ENCODE data around the gene KCTD3. TPM values are rescaled to one million over a fixed set of nuclear protein-coding genes. Genes with fewer than 3 reads are reported as not detected.
A peak's percentile ranks its signal among the peaks of the same experiment; 100 is the strongest.

Gene KCTD3
- total and polyA plus RNA-seq, 2 experiments from 2014 or later = 36.7 to 61.2 TPM

DNA sequence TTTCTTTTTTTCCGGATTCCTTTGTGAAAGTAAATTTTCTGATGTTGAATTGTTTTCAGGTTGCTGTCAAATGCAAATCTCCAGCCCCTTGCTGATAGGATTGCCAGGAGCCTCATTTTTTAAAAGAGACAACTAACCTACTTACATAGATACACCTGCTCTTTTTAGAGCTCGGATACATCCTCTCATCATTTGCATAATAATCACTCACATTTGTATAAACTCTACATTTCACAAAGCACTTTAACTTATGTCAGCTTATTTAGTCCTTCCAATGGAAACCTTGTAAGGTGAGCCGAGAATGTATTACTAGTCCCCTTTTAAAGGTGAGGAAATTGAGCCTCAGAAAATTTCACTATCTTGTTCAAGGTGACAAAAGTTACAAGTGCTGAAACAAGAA is 84.8 kb downstream of the KCTD3 start:
- H3K4me3 ChIP-seq = no peak overlapping the region
- H3K79me2 ChIP-seq = no peaks in the 10 kb centered on the region
- no peak overlapping the region for H3K27ac ChIP-seq
- no peak for DNase-seq (ENCODE audit: low spot score)
- no peaks in the 10 kb centered on the region for H3K4me1 ChIP-seq (ENCODE audit: insufficient read depth)
- TF ChIP-seq, protein P1, sequence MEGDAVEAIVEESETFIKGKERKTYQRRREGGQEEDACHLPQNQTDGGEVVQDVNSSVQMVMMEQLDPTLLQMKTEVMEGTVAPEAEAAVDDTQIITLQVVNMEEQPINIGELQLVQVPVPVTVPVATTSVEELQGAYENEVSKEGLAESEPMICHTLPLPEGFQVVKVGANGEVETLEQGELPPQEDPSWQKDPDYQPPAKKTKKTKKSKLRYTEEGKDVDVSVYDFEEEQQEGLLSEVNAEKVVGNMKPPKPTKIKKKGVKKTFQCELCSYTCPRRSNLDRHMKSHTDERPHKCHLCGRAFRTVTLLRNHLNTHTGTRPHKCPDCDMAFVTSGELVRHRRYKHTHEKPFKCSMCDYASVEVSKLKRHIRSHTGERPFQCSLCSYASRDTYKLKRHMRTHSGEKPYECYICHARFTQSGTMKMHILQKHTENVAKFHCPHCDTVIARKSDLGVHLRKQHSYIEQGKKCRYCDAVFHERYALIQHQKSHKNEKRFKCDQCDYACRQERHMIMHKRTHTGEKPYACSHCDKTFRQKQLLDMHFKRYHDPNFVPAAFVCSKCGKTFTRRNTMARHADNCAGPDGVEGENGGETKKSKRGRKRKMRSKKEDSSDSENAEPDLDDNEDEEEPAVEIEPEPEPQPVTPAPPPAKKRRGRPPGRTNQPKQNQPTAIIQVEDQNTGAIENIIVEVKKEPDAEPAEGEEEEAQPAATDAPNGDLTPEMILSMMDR (IDR thresholded peaks at IDR 0.05; ENCODE audit: poor library complexity) = no peak
- H3K4me2 ChIP-seq = no peak overlapping the region
- H3K9me3 ChIP-seq (ENCODE audit: low read depth) = no peaks in the 10 kb centered on the region
- H2AFZ ChIP-seq = no peak overlapping the region
- WGBS (ENCODE audit: low lambda C conversion rate, missing lambda C conversion rate) = 50% methylated on average over 3 of the region's 3 CpGs
- H3K27me3 ChIP-seq = no peaks in the 10 kb centered on the region
- H3K9me2 ChIP-seq (replicated peaks; ENCODE audit: insufficient read depth) = no peaks in the 10 kb centered on the region
- no peaks in the 10 kb centered on the region for H3K36me3 ChIP-seq (replicated peaks; ENCODE audit: insufficient read depth, low read depth)
- H4K20me1 ChIP-seq (ENCODE audit: insufficient read depth, poor library complexity, severe bottlenecking) = no peaks in the 10 kb centered on the region

GRCh38 chr1:215652371-215652770 is 85.3 kb downstream of the KCTD3 start:
- TF ChIP-seq EZH2 (IDR thresholded peaks at IDR 0.05; ENCODE audit: borderline replicate concordance) (no peak), EZH2phosphoT487 (IDR thresholded peaks at IDR 0.05; ENCODE audit: low read depth, severe bottlenecking, unreplicated experiment) (no peak)
- no peaks in the 10 kb centered on the region for H3K4me1 ChIP-seq (ENCODE audit: insufficient read depth)
- no peak overlapping the region for H3K4me3 ChIP-seq
- WGBS (ENCODE audit: low lambda C conversion rate, missing lambda C conversion rate) = 83% methylated on average over 1 of the region's 1 CpG
- no peaks in the 10 kb centered on the region for H3K9me3 ChIP-seq (ENCODE audit: low read depth)
- H3K36me3 ChIP-seq (replicated peaks; ENCODE audit: insufficient read depth, low read depth) = no peaks in the 10 kb centered on the region
- H3K4me2 ChIP-seq = no peak overlapping the region
- no peaks in the 10 kb centered on the region for H3K79me2 ChIP-seq
- DNase-seq (ENCODE audit: low spot score) = no peak
- H3K27me3 ChIP-seq = no peaks in the 10 kb centered on the region
- H3K9me2 ChIP-seq (replicated peaks; ENCODE audit: insufficient read depth) = no peaks in the 10 kb centered on the region
- H4K20me1 ChIP-seq (ENCODE audit: insufficient read depth, poor library complexity, severe bottlenecking) = no peaks in the 10 kb centered on the region
- H2AFZ ChIP-seq = no peak overlapping the region
- no peak overlapping the region for H3K27ac ChIP-seq

DNA sequence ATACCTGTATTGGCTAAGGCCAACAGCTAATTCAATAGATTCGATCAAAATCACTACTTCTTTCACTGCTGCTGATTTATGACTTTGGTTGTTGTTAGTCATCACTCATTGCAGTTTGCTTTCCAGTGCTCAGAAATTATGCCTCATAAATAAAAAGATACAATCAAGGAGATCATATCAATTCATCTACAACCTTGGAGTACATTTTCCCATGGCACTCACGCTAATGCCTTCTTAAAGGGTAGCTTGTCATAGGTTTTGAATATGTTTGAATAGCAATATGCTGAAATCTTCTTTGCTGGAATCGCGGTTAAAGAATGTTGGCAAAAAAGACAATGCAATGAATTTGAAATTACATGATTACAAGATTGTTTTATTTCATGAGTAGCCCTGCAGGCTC is 89.9 kb downstream of the KCTD3 start:
- H3K4me3 ChIP-seq = no peak overlapping the region
- no peaks in the 10 kb centered on the region for H3K36me3 ChIP-seq (replicated peaks; ENCODE audit: insufficient read depth, low read depth)
- no peak for DNase-seq (ENCODE audit: low spot score)
- no peak overlapping the region for H3K4me2 ChIP-seq
- no peaks in the 10 kb centered on the region for H3K79me2 ChIP-seq
- 91% methylated on average over 4 of the region's 4 CpGs for WGBS (ENCODE audit: low lambda C conversion rate, missing lambda C conversion rate)
- H3K9me3 ChIP-seq (ENCODE audit: low read depth) = no peaks in the 10 kb centered on the region
- TF ChIP-seq EZH2 (IDR thresholded peaks at IDR 0.05; ENCODE audit: borderline replicate concordance) (no peak), EZH2phosphoT487 (IDR thresholded peaks at IDR 0.05; ENCODE audit: low read depth, severe bottlenecking, unreplicated experiment) (no peak)
- TF ChIP-seq, protein P1 (IDR thresholded peaks at IDR 0.05; ENCODE audit: poor library complexity) = no peak
- H2AFZ ChIP-seq = no peak overlapping the region
- no peaks in the 10 kb centered on the region for H3K27me3 ChIP-seq
- no peaks in the 10 kb centered on the region for H3K9me2 ChIP-seq (replicated peaks; ENCODE audit: insufficient read depth)
- H4K20me1 ChIP-seq (ENCODE audit: insufficient read depth, poor library complexity, severe bottlenecking) = no peaks in the 10 kb centered on the region
- no peaks in the 10 kb centered on the region for H3K4me1 ChIP-seq (ENCODE audit: insufficient read depth)
- no peak overlapping the region for H3K27ac ChIP-seq

DNA sequence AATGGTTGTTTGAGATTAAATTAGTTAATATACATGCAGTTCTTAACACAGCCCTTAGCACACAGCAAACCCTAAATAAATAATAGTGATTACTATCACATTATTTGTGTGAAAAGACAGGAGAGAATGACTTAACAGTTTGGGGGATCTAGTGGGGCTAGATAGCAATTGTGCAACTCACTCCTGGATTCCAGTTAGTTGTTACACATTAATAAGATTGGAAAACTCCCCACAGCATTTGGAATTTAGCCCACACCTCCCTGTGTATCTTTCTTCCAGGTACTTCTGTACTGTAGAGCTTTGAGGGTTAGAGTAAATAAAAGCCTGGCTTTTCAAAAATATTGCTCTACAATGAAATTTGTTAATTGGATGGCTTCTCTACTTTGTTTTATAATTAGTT is 93.2 kb downstream of the KCTD3 start:
- TF ChIP-seq, protein P1 (IDR thresholded peaks at IDR 0.05; ENCODE audit: poor library complexity) = no peak
- TF ChIP-seq EZH2 (IDR thresholded peaks at IDR 0.05; ENCODE audit: borderline replicate concordance) (no peak), EZH2phosphoT487 (IDR thresholded peaks at IDR 0.05; ENCODE audit: low read depth, severe bottlenecking, unreplicated experiment) (no peak)
- Histone ChIP-seq H3K27me3 (no peaks in the 10 kb centered on the region), H3K79me2 (no peaks in the 10 kb centered on the region), H3K4me2 (no peak overlapping the region), H3K9me2 (replicated peaks; ENCODE audit: insufficient read depth) (no peaks in the 10 kb centered on the region), H3K4me3 (no peak overlapping the region), H3K9me3 (ENCODE audit: low read depth) (no peaks in the 10 kb centered on the region), H3K4me1 (ENCODE audit: insufficient read depth) (no peaks in the 10 kb centered on the region), H3K27ac (no peak overlapping the region), H4K20me1 (ENCODE audit: insufficient read depth, poor library complexity, severe bottlenecking) (no peaks in the 10 kb centered on the region), H2AFZ (no peak overlapping the region), H3K36me3 (replicated peaks; ENCODE audit: insufficient read depth, low read depth) (no peaks in the 10 kb centered on the region)
- DNase-seq (ENCODE audit: low spot score) = peak; percentile 16
